ENCODE data around the gene UTP14C.

GRCh38 chr13:52005841-52006522, 18.5 kb upstream of the UTP14C start:
- TF ChIP-seq, protein P1, sequence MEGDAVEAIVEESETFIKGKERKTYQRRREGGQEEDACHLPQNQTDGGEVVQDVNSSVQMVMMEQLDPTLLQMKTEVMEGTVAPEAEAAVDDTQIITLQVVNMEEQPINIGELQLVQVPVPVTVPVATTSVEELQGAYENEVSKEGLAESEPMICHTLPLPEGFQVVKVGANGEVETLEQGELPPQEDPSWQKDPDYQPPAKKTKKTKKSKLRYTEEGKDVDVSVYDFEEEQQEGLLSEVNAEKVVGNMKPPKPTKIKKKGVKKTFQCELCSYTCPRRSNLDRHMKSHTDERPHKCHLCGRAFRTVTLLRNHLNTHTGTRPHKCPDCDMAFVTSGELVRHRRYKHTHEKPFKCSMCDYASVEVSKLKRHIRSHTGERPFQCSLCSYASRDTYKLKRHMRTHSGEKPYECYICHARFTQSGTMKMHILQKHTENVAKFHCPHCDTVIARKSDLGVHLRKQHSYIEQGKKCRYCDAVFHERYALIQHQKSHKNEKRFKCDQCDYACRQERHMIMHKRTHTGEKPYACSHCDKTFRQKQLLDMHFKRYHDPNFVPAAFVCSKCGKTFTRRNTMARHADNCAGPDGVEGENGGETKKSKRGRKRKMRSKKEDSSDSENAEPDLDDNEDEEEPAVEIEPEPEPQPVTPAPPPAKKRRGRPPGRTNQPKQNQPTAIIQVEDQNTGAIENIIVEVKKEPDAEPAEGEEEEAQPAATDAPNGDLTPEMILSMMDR (IDR thresholded peaks at IDR 0.05) = no peak
- TF ChIP-seq POLR2A (IDR thresholded peaks at IDR 0.05) (no peak), POLR2AphosphoS5 (IDR thresholded peaks at IDR 0.05) (no peak)

All from breast epithelium (tissue), 3 donors.